Posterior vena cava (tissue), 2 donors: Measurements from ENCODE around the gene BPGM. TPM values are rescaled to one million over a fixed set of nuclear protein-coding genes. Genes with fewer than 3 reads are reported as not detected.

ENCODE experiments used
- DNase-seq: peaks from one replicate; pipeline ENCODE4 v3.0.0-alpha.2; 2020; ENCODE audit warnings: low spot score
- intact Hi-C, 2 donors: fragments of 100-400 bp; cut with DNase I; formaldehyde crosslinking; loops; one replicate each; pipeline versions ENCODE4 v1.14.1 to v1.14.2; 2022 to 2023
- long read RNA-seq, 2 donors: library from polyadenylated mRNA; unstranded; transcript quantifications; one replicate each; pipeline ENCODE4 v2.0.0, GENCODE V29; 2020 to 2021
- total RNA-seq, 2 donors: library from RNA; stranded (reverse); fragmentation: NEBNext Ultra II Directional; extraction: Animal tissue kit (Norgen Biotek cat#: 25700); gene quantifications; one replicate each; pipeline ENCODE4 v1.2.1, GENCODE V29; 2021
- donor health status: DM: yes; HTN: yes; CAD: no.
- donor health status: DM: yes; HTN: yes; CAD: no.

BPGM gene
- 10 to 100 TPM; 16.1 to 17.5 TPM for total RNA-seq
- long read RNA-seq, donor 1, partial matches to known transcripts = 1 of 6 reads
- long read RNA-seq, donor 1, other reads (novel, unspliced or antisense) = 1 of 6 reads
- long read RNA-seq, donor 2, transcript BPGM-201 (3 exons, 1,753 nt) = major isoform, 51 of 59 reads
- long read RNA-seq, donor 2, partial matches to known transcripts = 6 of 59 reads
- long read RNA-seq, donor 2, other reads (novel, unspliced or antisense) = 2 of 59 reads

- intact Hi-C loops = no loop called here
Observed at GRCh38 chr7:134646425-134647305, at the start of gene BPGM. BPGM (plus strand) TSS chr7:134646853; CDS start chr7:134661508, 14,655 bp downstream.

GRCh38 chr7:134599371-134599770, 47.3 kb upstream of the BPGM start:
- DNase-seq = no peak
- intact Hi-C loops = loop anchor here in 1 of 2 donors (10.0 kb wide), 1 partner anchor 145 kb away; the partner anchor contains the start of gene AKR1B1

More at GRCh38 chr7:134646425-134647305, at the start of gene BPGM:
- peak; percentile 98 for DNase-seq

- no peak for DNase-seq
- intact Hi-C loops = loop anchor here (10.0 kb wide), 1 partner anchor 87 kb away; no protein-coding TSS in a partner anchor
Observed at GRCh38 chr7:134601459-134601858, 45.2 kb upstream of the BPGM start.

GRCh38 chr7:134602881-134603451, 43.7 kb upstream of the BPGM start:
- intact Hi-C loops = loop anchor here (10.0 kb wide), 1 partner anchor 88 kb away; no protein-coding TSS in a partner anchor
- DNase-seq = no peak

GRCh38 chr7:134605978-134606923, 40.4 kb upstream of the BPGM start:
- intact Hi-C loops = loop anchor here (5.0 to 10.0 kb wide), 2 partner anchors 91 to 174 kb away; no protein-coding TSS in a partner anchor
- peak; percentile 85 for DNase-seq

- no peak for DNase-seq
- intact Hi-C loops = loop anchor here in 1 of 2 donors (10.0 kb wide), 1 partner anchor 257 kb away; no protein-coding TSS in a partner anchor
Observed at GRCh38 chr7:134611611-134612151, 35.0 kb upstream of the BPGM start.

- DNase-seq = no peak
- intact Hi-C loops = loop anchor here in 1 of 2 donors (10.0 kb wide), 1 partner anchor 257 kb away; no protein-coding TSS in a partner anchor
Observed at GRCh38 chr7:134612197-134612596, 34.5 kb upstream of the BPGM start.

- DNase-seq = no peak
- intact Hi-C loops = loop anchor here in 1 of 2 donors (10.0 kb wide), 1 partner anchor 259 kb away; no protein-coding TSS in a partner anchor
Observed at GRCh38 chr7:134613623-134614347, 32.9 kb upstream of the BPGM start.

GRCh38 chr7:134616611-134617010, 30.0 kb upstream of the BPGM start:
- no peak for DNase-seq
- intact Hi-C loops = loop anchor here in 1 of 2 donors (10.0 kb wide), 1 partner anchor 262 kb away; no protein-coding TSS in a partner anchor

- intact Hi-C loops = loop anchor here in 1 of 2 donors (10.0 kb wide), 1 partner anchor 264 kb away; no protein-coding TSS in a partner anchor
- DNase-seq = no peak
Observed at GRCh38 chr7:134618756-134619530, 27.7 kb upstream of the BPGM start.

- intact Hi-C loops = loop anchor here in 1 of 2 donors (10.0 kb wide), 1 partner anchor 265 kb away; no protein-coding TSS in a partner anchor
- no peak for DNase-seq
Observed at GRCh38 chr7:134619627-134620331, 26.9 kb upstream of the BPGM start.

GRCh38 chr7:134622303-134622995, 24.2 kb upstream of the BPGM start:
- intact Hi-C loops = no loop called here
- no peak for DNase-seq

- no peak for DNase-seq
- intact Hi-C loops = no loop called here
Observed at GRCh38 chr7:134623193-134623592, 23.5 kb upstream of the BPGM start.

- DNase-seq = no peak
Observed at GRCh38 chr7:134625550-134625949, 21.1 kb upstream of the BPGM start.

GRCh38 chr7:134627109-134627774, 19.4 kb upstream of the BPGM start:
- intact Hi-C loops = no loop called here
- DNase-seq = no peak

More at GRCh38 chr7:134625550-134625949, 21.1 kb upstream of the BPGM start:
- intact Hi-C loops = no loop called here
